HS-5 (cell line): ENCODE results near the gene PEAK1.

ENCODE experiments used
- DNase-seq: peaks from one replicate; pipeline ENCODE4 v3.0.0-alpha.2; 2012; ENCODE audit warnings: low read depth

The PEAK1 gene

GRCh38 chr15:77123854-77124253 is 296.1 kb downstream of the PEAK1 start:
- no peak for DNase-seq

- no peak for DNase-seq
Observed at GRCh38 chr15:77122576-77122975, 297.3 kb downstream of the PEAK1 start.

- no peak for DNase-seq
Observed at GRCh38 chr15:77121599-77121998, 298.3 kb downstream of the PEAK1 start.

GRCh38 chr15:77120576-77120975 is 299.3 kb downstream of the PEAK1 start:
- no peak for DNase-seq

GRCh38 chr15:77119446-77119845 is 300.5 kb downstream of the PEAK1 start:
- no peak for DNase-seq

GRCh38 chr15:77118882-77119321 is 301.0 kb downstream of the PEAK1 start:
- DNase-seq: peak; percentile 36

GRCh38 chr15:77115179-77115578 is 304.7 kb downstream of the PEAK1 start:
- no peak for DNase-seq

GRCh38 chr15:77112838-77113504 is 306.9 kb downstream of the PEAK1 start:
- no peak for DNase-seq

GRCh38 chr15:77111789-77112188 is 308.1 kb downstream of the PEAK1 start:
- no peak for DNase-seq

- DNase-seq: no peak
Observed at GRCh38 chr15:77107531-77108355, 312.2 kb downstream of the PEAK1 start.

GRCh38 chr15:77107068-77107467 is 312.8 kb downstream of the PEAK1 start:
- no peak for DNase-seq

GRCh38 chr15:77104155-77104554 is 315.7 kb downstream of the PEAK1 start:
- DNase-seq: no peak

GRCh38 chr15:77099741-77100463 is 320.0 kb downstream of the PEAK1 start:
- no peak for DNase-seq

GRCh38 chr15:77098572-77098971 is 321.3 kb downstream of the PEAK1 start:
- DNase-seq: no peak

GRCh38 chr15:77097921-77098320 is 322.0 kb downstream of the PEAK1 start:
- no peak for DNase-seq

GRCh38 chr15:77097248-77097721 is 322.6 kb downstream of the PEAK1 start:
- no peak for DNase-seq

GRCh38 chr15:77096541-77096940 is 323.4 kb downstream of the PEAK1 start:
- DNase-seq: no peak

- DNase-seq: no peak
Observed at GRCh38 chr15:77096138-77096537, 323.8 kb downstream of the PEAK1 start.

- no peak for DNase-seq
Observed at GRCh38 chr15:77094397-77095030, 325.4 kb downstream of the PEAK1 start.

- no peak for DNase-seq
Observed at GRCh38 chr15:77093436-77093835, 326.5 kb downstream of the PEAK1 start.

- DNase-seq: no peak
Observed at GRCh38 chr15:77091097-77091496, 328.8 kb downstream of the PEAK1 start.

GRCh38 chr15:77087213-77087612 is 332.7 kb downstream of the PEAK1 start:
- no peak for DNase-seq
